IMR-90 (cell line): ENCODE data around the gene ARHGEF2. TPM values are rescaled to one million over a fixed set of nuclear protein-coding genes. Genes with fewer than 3 reads are reported as not detected.

ENCODE experiments used
- ATAC-seq: fragments of 200-7000 bp; cut with Tn5 transposase; 2 replicates; pipeline ENCODE4 v1.9.1; 2020; ENCODE audit warnings: low read depth, mild to moderate bottlenecking, moderate library complexity
- BruUV-seq: library from RNA; stranded (reverse); fragments of 400-500 nt; replicated peaks from 2 replicates; lab custom pipeline; 2021; lab: Mats Ljungman, UMichigan
- CTCF ChIA-PET: fragments of 300-600 bp; formaldehyde crosslinking; extraction: SDS; loops from one replicate; lab custom pipeline; 2021; ENCODE audit warnings: antibody characterized with exemption; lab: Yijun Ruan, JAX
- POLR2A ChIA-PET: fragments of 300-600 bp; sonication (Branson Sonifier 250); formaldehyde crosslinking; loops from one replicate; lab custom pipeline; 2022; ENCODE audit warnings: antibody characterized with exemption; ENCODE audit not compliant: unreplicated experiment; lab: Charles Lee
- DNase-seq: peaks from one replicate; pipeline ENCODE4 v3.0.0; 2013
- H2AFZ ChIP-seq: replicated peaks from 2 replicates; pipeline ENCODE3; 2013; ENCODE audit warnings: low read length, mild to moderate bottlenecking; ENCODE audit not compliant: poor library complexity
- H2AK5ac ChIP-seq: 2 replicates; pipeline ENCODE4 v1.6.1; 2013; ENCODE audit warnings: low read depth, low read length, inconsistent platforms
- H2AK9ac ChIP-seq: replicated peaks from 2 replicates; pipeline ENCODE3; 2013; ENCODE audit warnings: mild to moderate bottlenecking, low read depth, low read length, moderate library complexity; ENCODE audit not compliant: poor library complexity
- H2BK120ac ChIP-seq: 2 replicates; pipeline ENCODE4 v1.6.1; 2013; ENCODE audit warnings: low read depth, low read length, inconsistent platforms
- H2BK15ac ChIP-seq: 3 replicates; pipeline ENCODE4 v1.6.1; 2013; ENCODE audit warnings: low read depth, low read length, inconsistent platforms
- H2BK20ac ChIP-seq: 2 replicates; pipeline ENCODE4 v1.6.1; 2013; ENCODE audit warnings: low read depth, mild to moderate bottlenecking, inconsistent platforms, low read length, moderate library complexity
- H2BK5ac ChIP-seq: 2 replicates; pipeline ENCODE4 v1.6.1; 2013; ENCODE audit warnings: mild to moderate bottlenecking, low read depth, low read length, inconsistent platforms; ENCODE audit not compliant: poor library complexity, severe bottlenecking
- H3K14ac ChIP-seq: replicated peaks from 2 replicates; pipeline ENCODE4 v1.6.1; 2013; ENCODE audit warnings: low read depth, low read length, inconsistent platforms
- H3K18ac ChIP-seq: 2 replicates; pipeline ENCODE4 v1.6.1; 2013; ENCODE audit warnings: low read depth, low read length, control low read depth
- H3K23ac ChIP-seq: 2 replicates; pipeline ENCODE4 v1.6.1; 2013; ENCODE audit warnings: low read depth, low read length, inconsistent platforms
- H3K27ac ChIP-seq: 2 replicates; pipeline ENCODE4 v1.5.1; 2013; ENCODE audit warnings: mild to moderate bottlenecking, control low read depth, low read length; ENCODE audit not compliant: insufficient read depth
- H3K27me3 ChIP-seq: 2 replicates; pipeline ENCODE4 v1.6.1; 2013; ENCODE audit warnings: low read length; ENCODE audit not compliant: control insufficient read depth, insufficient read depth
- H3K36me3 ChIP-seq: 2 replicates; pipeline ENCODE4 v1.6.1; 2013; ENCODE audit warnings: low read length, mixed read lengths; ENCODE audit not compliant: control insufficient read depth, insufficient read depth
- H3K4ac ChIP-seq: 2 replicates; pipeline ENCODE4 v1.6.1; 2013; ENCODE audit warnings: low read depth, low read length, inconsistent platforms
- H3K4me1 ChIP-seq: 2 replicates; pipeline ENCODE4 v1.6.1; 2013; ENCODE audit warnings: low read length, mixed read lengths; ENCODE audit not compliant: control insufficient read depth, insufficient read depth
- H3K4me2 ChIP-seq: 2 replicates; pipeline ENCODE4 v1.6.1; 2013; ENCODE audit warnings: low read depth, mild to moderate bottlenecking, control low read depth, low read length, moderate library complexity
- H3K4me3 ChIP-seq: 2 replicates; pipeline ENCODE4 v1.5.1; 2013; ENCODE audit warnings: low read depth, mild to moderate bottlenecking, control low read depth, low read length, moderate library complexity; ENCODE audit not compliant: insufficient read depth
- H3K56ac ChIP-seq: 2 replicates; pipeline ENCODE4 v1.6.1; 2013; ENCODE audit warnings: low read length, inconsistent platforms; ENCODE audit not compliant: insufficient read depth; ENCODE audit errors: extremely low read depth
- H3K79me1 ChIP-seq, 2 experiments: 2 replicates each; pipeline ENCODE4 v1.6.1; 2013; ENCODE audit warnings: low read length in 2 of 2, inconsistent platforms in 1 of 2, low read depth in 1 of 2
- H3K9ac ChIP-seq: 2 replicates; pipeline ENCODE4 v1.6.1; 2013; ENCODE audit warnings: low read depth, low read length, control low read depth
- H3K9me1 ChIP-seq: 2 replicates; pipeline ENCODE4 v1.6.1; 2013; ENCODE audit warnings: low read length, inconsistent platforms; ENCODE audit not compliant: insufficient read depth
- H3K9me3 ChIP-seq: 2 replicates; pipeline ENCODE4 v1.6.1; 2013; ENCODE audit warnings: low read length; ENCODE audit not compliant: control insufficient read depth, insufficient read depth
- H4K20me1 ChIP-seq: 2 replicates; pipeline ENCODE4 v1.6.1; 2013; ENCODE audit warnings: low read length, inconsistent platforms; ENCODE audit not compliant: insufficient read depth
- H4K5ac ChIP-seq: 2 replicates; pipeline ENCODE4 v1.6.1; 2013; ENCODE audit warnings: mild to moderate bottlenecking, low read depth, low read length, control low read depth
- H4K8ac ChIP-seq, 2 experiments: 2 replicates each; pipeline ENCODE4 v1.6.1; 2013; ENCODE audit warnings: low read depth in 2 of 2, low read length in 2 of 2, control low read depth in 1 of 2, inconsistent platforms in 1 of 2
- H4K91ac ChIP-seq: 2 replicates; pipeline ENCODE4 v1.6.1; 2013; ENCODE audit warnings: low read depth, low read length, inconsistent platforms; ENCODE audit not compliant: insufficient read depth
- CEBPB ChIP-seq: IDR thresholded peaks from 2 replicates; pipeline ENCODE4 v1.6.1; 2012; ENCODE audit warnings: low read depth, low read length, improper control_type of control experiment
- CTCF ChIP-seq: conservative IDR thresholded peaks from 2 replicates; pipeline ENCODE4 v1.5.1; 2012; ENCODE audit warnings: mild to moderate bottlenecking, low read depth, low read length, improper control_type of control experiment
- MXI1 ChIP-seq: IDR thresholded peaks from 2 replicates; pipeline ENCODE4 v1.6.1; 2012; ENCODE audit warnings: low read depth, mild to moderate bottlenecking, low read length, moderate library complexity, borderline replicate concordance
- WGBS, 2 experiments: methylation state at CpG; one replicate each; pipeline versions ENCODE4 v1.1.5 to v1.1.7; 2013; ENCODE audit warnings: missing lambda C conversion rate in 2 of 2; ENCODE audit not compliant: insufficient read length in 1 of 2; ENCODE audit errors: extremely low coverage in 2 of 2; 5-methylcytosine and 5-hydroxymethylcytosine counted together
- dilution Hi-C: fragments of 300-500 bp; cut with HindIII; formaldehyde crosslinking; loops from one replicate; pipeline ENCODE4 v1.14.3; 2018; ENCODE audit warnings: low sequenced_read_pairs; ENCODE audit not compliant: unreplicated experiment
- in situ Hi-C: fragments of 300-500 bp; cut with MboI; formaldehyde crosslinking; loops from 3 replicates; pipeline ENCODE4 v1.14.3; 2019; ENCODE audit warnings: low sequenced_read_pairs, inconsistent platforms, mixed read lengths
- intact Hi-C: fragments of 100-400 bp; cut with micrococcal nuclease; formaldehyde crosslinking; loops from 2 replicates; pipeline ENCODE4 v1.10.0; 2022
- polyA plus RNA-seq, 3 experiments: library from polyadenylated mRNA; depleted of rRNA; stranded (reverse); fragments of >200 nt; gene quantifications; 2 replicates each; pipeline ENCODE4 v1.2.3, GENCODE V29; 2012; ENCODE audit warnings: low replicate concordance in 1 of 3
- total RNA-seq: library from RNA; depleted of rRNA; stranded (reverse); fragments of >200 nt; gene quantifications from 2 replicates; pipeline ENCODE4 v1.2.3, GENCODE V29; 2012

ARHGEF2 gene
- total and polyA plus RNA-seq, 2 of the 4 experiments (the other 2 are of a cell fraction): 91.8 to 117 TPM

GRCh38 chr1:155940482-155940992, 37.8 kb downstream of the ARHGEF2 start:
- Histone ChIP-seq H3K9me1 (peaks cover 10% of the 10 kb centered on the region; the same call in 1 of the 2 replicates), H3K14ac (peak overlapping the region; percentile 50), H2BK120ac (peak overlapping the region; percentile 78), H4K20me1 (peaks cover 15% of the 10 kb centered on the region; the same call in 1 of the 2 replicates), H3K4me1 (peaks cover 11% of the 10 kb centered on the region), H3K56ac (0 out of 2 replicates have a peak overlapping the region, but pooled peaks have one; percentile 8), H4K5ac (peak overlapping the region; percentile 36), H3K36me3 (peaks cover 2% of the 10 kb centered on the region; the same call in 1 of the 2 replicates), H2BK5ac (no peak overlapping the region), H3K9me3 (no peaks in the 10 kb centered on the region), H4K91ac (peak overlapping the region; percentile 39), H2AFZ (peak overlapping the region; percentile 88), H3K79me1 (peaks cover 0 to 12% of the 10 kb centered on the region in 2 experiments; a peak in 2 of 4 replicates), H3K18ac (no peak overlapping the region), H3K4me2 (no peak overlapping the region), H3K4me3 (no peak overlapping the region), H3K23ac (no peak overlapping the region), H2AK9ac (peak overlapping the region; percentile 81), H3K27ac (0 out of 2 replicates have a peak overlapping the region, but pooled peaks have one; percentile 0), H2AK5ac (peak overlapping the region; percentile 38; the same call in 1 of the 2 replicates), H4K8ac (peak overlapping the region; percentile 81 to 85), H2BK15ac (peak overlapping the region; percentile 74; the same call in 1 of the 3 replicates), H2BK20ac (peak overlapping the region; percentile 29; the same call in 1 of the 2 replicates), H3K27me3 (no peaks in the 10 kb centered on the region), H3K4ac (peak overlapping the region; percentile 76), H3K9ac (no peak overlapping the region)
- in situ Hi-C loops: no loop called here
- DNase-seq: peak; percentile 55
- intact Hi-C loops: loop anchor here (5.0 kb wide), 1 partner anchor 37 kb away; the partner anchor contains the start of gene ARHGEF2
- BruUV-seq: no TSS peak
- no CpG with 5 or more reads among the region's 4 CpGs for WGBS, 2 experiments
- POLR2A ChIA-PET: no interaction called here
- TF ChIP-seq MXI1 (no peak), CEBPB (no peak), CTCF (no peak)
- ATAC-seq: peak; percentile 24
- dilution Hi-C loops: no loop called here
- CTCF ChIA-PET: interaction anchor here (0.9 kb wide), 1 partner anchor 49 kb away, joined by 3 read pairs; no protein-coding TSS in a partner anchor
